GM19193 (cell line): ENCODE results near the gene ZFYVE16.

ENCODE experiments used
- POLR2A ChIP-seq: IDR thresholded peaks from 4 replicates; pipeline ENCODE4 v1.6.1; 2011; ENCODE audit not compliant: insufficient read depth, insufficient read length; ENCODE audit errors: extremely low read depth

Gene ZFYVE16

DNA sequence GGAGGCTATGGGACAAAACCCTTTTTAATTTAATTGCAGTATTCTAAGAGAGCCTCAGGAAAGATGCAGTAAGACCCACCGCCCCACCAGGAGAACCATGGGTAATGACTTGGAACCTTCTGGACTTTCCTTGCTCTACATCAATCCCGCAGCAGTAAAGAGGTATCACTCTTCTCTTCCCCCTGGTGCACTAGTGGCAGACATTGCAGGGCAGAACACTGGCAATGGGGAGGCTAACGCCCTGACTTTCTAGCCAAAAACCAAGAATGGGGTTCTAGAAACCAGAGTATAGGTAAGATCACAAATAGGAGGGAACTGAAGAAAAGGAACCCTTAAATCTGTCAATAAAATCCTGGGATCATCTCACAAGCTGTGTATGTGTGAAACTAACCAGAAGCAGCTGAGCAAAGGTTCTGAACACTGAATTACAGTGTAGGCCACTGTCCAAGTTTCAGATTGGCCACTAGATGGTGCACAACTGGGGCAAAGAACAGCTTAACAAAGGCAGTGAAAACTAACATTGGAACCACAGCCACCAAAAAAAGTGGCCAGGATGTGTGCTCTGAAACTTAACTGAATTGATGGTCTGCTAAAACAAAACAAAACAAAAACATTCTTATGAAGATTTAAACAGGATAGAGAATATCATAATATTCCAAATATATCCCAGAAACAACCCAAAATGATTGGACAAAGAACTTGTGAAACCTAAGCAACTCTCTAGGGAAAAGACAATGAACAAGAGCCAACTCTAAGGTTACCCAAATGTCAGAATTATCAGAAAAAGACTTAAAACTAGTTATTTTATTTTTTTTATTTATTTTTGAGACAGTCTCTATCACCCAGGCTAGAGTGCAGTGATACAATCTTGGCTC, 73.4 kb downstream of the ZFYVE16 start:
- TF ChIP-seq POLR2A, result no peak

DNA sequence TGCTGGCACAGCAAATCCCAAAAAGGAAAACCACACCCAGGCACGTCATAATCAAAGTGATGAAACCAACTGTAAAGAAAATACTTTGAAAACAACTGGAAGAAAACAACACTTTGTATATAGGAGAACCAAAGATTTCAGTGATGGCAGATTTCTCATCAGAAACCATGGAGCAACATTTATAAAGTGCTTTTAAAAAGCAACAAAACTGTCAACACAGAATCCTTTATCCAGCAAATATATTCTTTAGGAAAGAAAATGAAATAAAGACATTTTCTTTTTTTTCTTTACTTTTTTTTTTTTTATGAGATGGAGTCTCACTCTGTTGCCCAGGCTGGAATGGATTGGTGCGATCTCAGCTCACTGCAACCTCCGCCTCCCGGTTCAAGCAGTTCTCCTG, 74.7 kb downstream of the ZFYVE16 start:
- TF ChIP-seq POLR2A, result no peak

DNA sequence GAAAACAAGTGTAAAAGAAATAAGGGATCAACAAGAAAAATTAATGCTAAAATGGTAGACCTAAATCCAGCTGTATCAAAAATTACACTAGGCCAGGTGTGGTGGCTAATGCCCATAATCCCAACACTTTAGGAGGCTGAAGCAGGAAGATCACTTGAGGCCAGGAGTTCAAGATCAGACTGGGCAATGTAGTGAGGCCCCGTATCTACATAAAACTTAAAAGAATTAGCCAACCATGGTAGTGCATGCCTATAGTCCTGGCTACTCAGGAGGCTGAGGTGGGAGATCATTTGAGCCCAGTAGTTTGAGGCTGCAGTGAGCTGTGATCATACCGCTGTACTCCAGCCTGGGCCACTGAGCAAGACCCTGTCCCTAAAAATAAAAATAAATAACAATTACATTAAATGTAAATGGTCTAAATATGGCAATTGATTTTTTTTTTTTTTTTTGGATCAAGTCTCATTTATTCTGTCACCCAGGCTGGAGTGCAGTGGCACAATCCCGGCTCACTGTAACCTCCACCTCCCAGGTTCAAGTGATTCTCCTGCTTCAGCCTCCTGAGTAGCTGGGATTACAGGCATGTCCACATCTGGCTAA, 75.9 kb downstream of the ZFYVE16 start:
- TF ChIP-seq POLR2A, result no peak

DNA sequence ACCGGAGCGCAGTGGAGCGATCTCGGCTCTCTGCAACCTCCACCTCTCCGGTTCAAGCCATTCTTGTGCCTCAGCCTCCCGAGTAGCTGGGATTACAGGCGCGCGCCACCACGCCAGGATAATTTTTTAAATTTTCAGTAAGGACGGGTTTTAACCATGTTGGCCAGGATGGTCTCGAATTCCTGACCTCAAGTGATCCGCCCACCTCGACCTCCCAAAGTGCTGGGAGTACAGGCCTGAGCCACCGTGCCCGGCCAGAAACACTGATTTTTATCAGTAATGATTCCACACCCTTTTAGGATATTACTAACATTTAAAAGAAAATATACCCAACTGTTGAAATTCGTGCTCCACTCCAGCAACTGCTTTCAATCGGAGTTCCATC, 79.6 kb downstream of the ZFYVE16 start:
- no peak for TF ChIP-seq POLR2A

GRCh38 chr5:80487829-80488721, 80.2 kb downstream of the ZFYVE16 start, which contains the start of gene FAM151B:
TSS of gene FAM151B (plus strand) at chr5:80488100. CDS start at chr5:80488124, 24 bp downstream.
- no peak for TF ChIP-seq POLR2A

GRCh38 chr5:80491296-80491695, 83.4 kb downstream of the ZFYVE16 start:
- TF ChIP-seq POLR2A, result no peak

- no peak for TF ChIP-seq POLR2A
Observed at GRCh38 chr5:80492741-80493140, 84.9 kb downstream of the ZFYVE16 start.

GRCh38 chr5:80495891-80496290, 88.0 kb downstream of the ZFYVE16 start:
- no peak for TF ChIP-seq POLR2A

DNA sequence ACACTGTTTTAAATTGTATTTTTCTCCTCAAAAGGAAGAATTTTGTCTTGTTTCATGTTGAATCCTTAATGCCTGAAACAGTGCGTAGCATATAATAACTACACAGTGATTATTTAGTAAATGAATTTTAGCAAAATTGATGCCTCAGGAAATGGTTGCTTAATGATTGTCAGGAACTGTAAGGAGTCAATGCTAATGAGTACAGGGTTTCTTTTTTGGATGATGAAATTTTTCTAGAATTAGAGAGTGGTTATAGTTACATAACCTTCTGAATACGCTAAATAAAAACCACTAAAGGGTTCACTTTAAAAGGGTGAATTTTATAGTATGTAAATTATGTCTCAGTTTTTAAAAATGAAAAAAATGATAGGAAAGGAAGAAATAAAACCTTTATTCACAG, 94.9 kb downstream of the ZFYVE16 start:
- TF ChIP-seq POLR2A, result no peak

GRCh38 chr5:80503641-80504040, 95.8 kb downstream of the ZFYVE16 start:
- TF ChIP-seq POLR2A, result no peak

- TF ChIP-seq POLR2A, result no peak
Observed at GRCh38 chr5:80504833-80505232, 97.0 kb downstream of the ZFYVE16 start.

GRCh38 chr5:80507663-80508062, 99.8 kb downstream of the ZFYVE16 start:
- TF ChIP-seq POLR2A, result no peak

GRCh38 chr5:80508844-80509243, 101.0 kb downstream of the ZFYVE16 start:
- no peak for TF ChIP-seq POLR2A

DNA sequence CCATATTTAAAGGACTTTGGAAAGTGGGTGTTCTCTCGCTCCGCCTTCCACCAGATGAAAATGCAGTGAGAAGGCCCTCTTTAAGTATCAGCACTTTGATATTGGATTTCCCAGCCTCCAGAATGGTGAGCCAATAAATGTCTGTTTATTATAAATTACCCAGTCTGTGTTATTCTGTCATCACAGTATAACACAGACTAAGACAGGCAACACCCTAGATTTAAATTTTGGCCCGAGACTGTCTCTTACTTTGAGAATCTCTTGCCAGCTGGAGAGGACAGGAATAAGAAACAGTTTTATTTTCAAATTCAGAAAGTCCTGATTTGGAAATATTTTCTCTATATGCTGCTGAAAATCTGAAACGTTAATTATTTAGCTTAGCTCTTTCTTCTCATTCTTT, 101.5 kb downstream of the ZFYVE16 start:
- TF ChIP-seq POLR2A, result no peak

DNA sequence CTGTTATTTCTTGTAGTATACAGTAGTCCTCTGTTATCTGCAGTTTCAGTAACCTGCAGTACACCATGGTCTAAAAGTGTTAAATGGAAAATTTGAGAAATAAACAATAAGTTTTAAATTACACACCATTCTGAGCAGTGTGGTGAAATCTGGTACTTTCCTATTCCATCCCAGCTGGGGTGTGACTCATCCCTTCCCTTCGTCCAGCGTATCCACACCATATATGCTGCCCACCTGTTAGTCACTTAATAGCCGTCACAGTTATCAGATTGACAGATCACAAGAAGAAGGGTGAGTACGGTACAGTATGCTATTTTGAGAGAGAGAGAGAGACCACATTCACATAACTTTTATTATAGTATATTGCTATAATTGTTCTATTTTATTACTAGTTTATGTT, 109.0 kb downstream of the ZFYVE16 start:
- no peak for TF ChIP-seq POLR2A
